HG03135 (cell line): ENCODE measurements around the gene PPP1R12B.
A peak's percentile ranks its signal among the peaks of the same experiment; 100 is the strongest.
"Not testable (repeated sequence)": the region's sequence is repeated elsewhere in the genome, so short reads cannot be mapped to it uniquely, and the experiment has no call there.

ENCODE experiments used
- ATAC-seq: cut with Tn5 transposase; IDR thresholded peaks from one replicate; pipeline ENCODE4 v1.9.1; 2021; ENCODE audit warnings: mild to moderate bottlenecking, moderate library complexity; ENCODE audit not compliant: unreplicated experiment

PPP1R12B gene

DNA sequence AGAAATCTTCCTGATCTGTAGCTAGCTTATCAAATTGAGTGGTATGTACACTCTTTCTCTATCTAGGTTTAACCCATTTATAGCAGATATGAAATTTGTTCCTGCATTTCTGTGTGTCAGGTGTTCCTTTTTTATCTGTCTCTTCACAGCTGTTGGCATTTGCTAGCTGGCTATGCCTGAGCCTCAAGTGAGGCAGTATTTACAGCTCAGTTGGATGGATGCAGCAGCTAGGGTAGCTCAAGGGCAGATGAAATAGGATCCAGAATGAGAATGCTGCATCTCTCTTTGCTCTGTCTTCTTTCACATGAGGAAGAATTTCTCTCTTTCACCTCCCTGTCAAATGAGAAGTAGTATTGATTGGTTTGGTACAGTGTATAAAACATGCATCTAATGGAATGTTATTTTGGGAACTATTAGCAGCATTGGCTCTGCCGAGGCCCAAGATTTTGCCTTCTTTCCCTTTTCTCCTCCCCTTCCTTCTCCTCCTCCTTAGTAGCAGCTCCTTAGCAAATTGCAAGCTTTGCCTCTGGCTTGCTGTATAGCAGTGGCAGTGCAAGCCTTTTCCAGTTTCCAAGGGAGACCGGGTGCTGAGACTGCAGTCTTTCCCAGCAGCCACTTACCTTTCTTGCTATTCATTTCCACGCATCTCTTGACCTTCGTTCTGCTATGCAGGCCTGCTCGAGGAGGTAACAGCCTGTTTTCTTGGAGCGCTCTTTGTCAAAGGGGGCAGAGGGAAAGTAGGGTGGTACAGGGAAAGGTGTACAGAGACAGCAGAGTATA lies 125.0 kb downstream of the PPP1R12B start:
- ATAC-seq = not testable (repeated sequence)

DNA sequence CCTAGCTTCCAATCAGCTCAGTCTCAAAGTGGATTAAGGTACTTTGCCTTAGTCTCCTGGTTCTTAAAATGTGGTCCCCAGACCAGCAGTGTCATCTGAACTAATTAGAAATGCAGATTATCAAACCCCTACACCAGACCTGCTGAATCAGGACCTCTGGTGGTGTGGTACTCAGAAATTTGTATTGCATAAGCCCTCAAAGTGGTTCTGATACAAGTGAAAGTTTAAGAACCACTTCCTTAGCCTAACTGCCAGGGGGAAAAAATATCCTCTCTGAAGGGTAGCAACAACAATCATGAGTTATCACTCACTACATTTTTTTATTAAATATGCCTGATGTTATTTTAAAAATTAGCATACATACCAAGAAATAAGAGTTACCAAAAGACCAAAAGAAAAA lies 131.2 kb downstream of the PPP1R12B start:
- not testable (repeated sequence) for ATAC-seq

DNA sequence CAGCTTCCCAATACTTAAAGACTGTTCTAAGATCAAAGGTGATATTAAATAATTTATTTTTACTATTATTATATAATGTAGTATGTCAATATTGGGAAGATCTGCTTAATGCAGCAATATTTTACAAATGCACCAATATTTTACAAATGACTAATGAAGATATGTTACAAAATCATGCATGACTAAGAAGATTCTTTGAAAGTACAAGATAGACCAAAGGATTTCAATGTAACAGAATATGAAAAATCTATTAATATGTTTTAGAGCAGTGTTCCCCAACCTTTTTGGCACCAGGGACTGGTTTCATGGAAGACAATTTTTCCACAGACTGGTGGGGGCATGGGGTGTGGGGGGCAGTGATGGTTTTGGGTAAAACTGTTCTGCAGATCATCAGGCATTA lies 132.1 kb downstream of the PPP1R12B start:
- not testable (repeated sequence) for ATAC-seq

DNA sequence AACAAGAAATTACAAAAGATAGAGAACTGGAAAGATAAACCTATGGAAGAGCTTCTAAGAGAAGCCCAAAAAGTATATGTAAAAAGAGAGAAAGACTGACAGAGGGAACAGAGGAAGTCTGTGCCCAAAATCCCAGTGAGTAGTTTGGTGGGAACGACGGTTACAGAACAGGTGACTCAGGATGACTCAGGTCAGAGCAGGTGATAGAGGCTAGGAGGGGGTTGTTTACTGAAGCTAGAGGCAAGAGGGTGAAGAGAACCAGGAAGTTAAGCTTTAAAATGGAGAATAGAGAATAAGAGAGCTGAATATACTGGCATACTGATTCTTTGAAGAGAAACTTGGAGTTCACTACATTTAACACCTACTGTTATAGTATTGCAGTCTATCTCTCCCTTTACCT lies 134.9 kb downstream of the PPP1R12B start:
- not testable (repeated sequence) for ATAC-seq

DNA sequence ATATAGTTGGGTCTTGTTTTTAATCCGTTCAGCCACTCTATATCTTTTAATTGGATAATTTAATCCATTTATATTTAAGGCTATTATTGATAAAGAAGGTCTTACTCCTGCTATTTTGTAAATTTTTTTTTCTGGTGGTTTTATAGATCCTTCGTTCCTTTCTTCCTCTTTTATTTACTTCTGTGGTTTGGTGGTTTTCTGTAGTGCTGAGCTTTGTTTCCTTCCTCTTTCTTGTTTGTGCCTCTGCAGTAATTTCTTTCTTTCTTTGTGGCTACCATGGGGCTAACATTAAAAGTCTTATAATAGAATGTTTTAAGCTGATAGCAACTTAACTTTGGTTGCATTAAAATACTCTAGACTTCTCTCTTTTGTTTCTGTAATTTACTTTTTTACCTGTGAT lies 135.5 kb downstream of the PPP1R12B start:
- peak; percentile 38 for ATAC-seq

DNA sequence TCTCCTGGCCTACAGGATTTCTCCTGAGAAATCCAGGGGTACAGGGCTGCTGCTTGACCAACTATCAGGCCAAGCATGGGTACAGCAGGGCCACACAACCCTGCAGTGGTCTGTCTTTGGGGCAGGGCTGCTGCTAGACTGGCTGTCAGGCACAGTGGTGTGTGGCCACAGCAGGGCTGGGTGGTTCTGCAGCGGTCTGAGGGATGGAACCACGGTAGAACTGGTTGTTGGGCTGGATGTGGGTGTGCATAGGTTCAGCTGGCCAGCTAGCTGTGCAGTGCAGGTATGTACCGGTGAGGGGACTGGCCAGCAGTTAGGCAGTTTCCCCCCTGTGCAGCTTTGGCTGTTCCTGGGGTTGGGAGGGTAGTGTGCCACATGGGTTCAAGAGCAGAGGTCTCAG lies 136.3 kb downstream of the PPP1R12B start:
- ATAC-seq = not testable (repeated sequence)

DNA sequence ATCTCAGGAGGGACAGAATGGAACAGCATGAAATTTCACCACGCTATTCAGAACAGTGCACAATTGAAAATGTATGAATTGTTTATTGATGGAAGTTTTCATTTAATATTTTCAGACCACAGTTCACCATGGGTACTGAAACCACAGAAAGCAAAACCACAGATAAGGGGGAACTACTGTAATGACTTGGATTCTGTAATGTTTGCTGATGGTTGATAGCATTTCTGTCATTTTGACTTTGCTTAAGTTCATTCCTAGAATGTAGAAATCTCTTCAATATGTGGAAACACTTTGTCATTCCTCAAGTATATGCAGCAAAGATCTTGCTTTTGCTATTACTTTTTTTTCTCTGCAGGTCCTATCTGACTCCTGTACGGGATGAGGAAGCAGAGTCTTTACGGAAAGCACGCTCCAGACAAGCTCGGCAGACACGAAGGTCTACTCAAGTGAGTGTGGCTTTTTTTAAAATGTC lies 139.7 kb downstream of the PPP1R12B start:
- ATAC-seq = peak; percentile 53

DNA sequence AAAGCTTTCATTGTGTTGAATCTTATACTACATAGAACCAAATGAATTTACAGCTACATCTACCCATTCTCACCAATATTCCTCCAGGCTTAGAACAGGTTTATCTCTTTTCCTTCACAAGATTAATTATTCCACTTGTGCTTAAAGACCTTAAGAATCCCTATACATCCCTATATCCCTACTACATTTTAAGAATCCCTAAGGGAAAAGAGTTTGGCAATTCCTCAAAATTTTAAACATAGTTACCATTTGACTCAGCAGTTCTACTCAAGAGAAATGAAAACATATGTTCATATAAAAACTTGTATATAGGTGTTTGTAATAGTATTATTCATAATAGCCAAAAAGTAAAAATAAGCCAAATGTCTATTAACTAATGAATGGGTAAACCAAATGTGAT lies 140.6 kb downstream of the PPP1R12B start:
- not testable (repeated sequence) for ATAC-seq

DNA sequence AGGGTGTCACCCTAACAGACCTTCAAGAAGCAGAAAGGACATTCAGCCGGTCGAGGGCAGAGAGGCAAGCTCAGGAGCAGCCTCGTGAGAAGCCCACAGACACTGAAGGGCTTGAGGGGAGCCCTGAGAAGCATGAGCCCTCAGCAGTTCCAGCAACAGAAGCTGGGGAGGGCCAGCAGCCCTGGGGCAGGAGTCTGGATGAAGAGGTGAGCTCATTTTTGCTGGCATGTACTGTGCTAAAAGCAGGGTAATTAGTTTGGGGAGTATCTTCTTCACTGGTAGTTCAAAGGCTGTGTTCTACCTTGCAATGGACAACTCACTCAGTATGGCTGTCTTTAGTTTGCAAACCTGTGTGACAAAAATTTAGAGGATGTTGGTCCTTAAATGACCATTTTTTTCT lies 144.6 kb downstream of the PPP1R12B start:
- ATAC-seq = not testable (repeated sequence)

DNA sequence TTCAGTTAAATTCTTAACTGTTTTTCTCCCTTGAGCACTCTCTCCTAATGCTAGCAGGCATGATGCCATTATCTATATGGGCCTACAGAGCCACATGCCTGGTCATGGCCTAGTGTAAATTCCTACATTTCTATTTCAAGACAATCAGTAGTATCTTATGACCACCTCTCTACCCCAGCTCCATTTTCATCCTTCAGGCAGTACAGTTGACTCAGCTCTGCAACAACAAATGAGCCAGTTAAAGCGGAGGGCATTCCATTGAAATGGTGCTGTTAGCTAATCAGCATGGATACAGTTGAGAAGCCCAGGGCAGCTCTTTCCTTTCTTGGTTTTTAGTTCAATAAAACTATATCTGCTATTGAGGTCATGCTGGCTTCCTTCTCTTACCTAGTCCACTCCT lies 150.0 kb downstream of the PPP1R12B start:
- ATAC-seq = no peak

DNA sequence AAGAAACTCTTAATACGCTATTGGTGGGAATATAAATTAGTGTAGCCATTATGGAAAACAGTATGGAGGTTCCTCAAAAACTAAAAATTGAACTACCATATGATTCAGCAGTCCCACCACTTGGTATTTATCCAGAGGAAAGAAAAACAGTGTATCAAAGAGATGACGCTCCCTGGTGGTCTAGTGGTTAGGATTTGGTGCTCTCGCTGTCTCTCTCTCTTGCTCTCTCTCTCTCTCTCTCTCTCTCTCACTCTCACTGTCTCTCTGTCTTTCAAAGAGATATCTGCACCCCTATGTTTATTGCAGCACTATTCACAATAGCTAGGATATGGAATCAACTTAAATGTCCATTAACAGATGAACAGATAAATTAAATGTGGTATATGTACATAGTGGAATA lies 151.5 kb downstream of the PPP1R12B start:
- ATAC-seq = not testable (repeated sequence)

DNA sequence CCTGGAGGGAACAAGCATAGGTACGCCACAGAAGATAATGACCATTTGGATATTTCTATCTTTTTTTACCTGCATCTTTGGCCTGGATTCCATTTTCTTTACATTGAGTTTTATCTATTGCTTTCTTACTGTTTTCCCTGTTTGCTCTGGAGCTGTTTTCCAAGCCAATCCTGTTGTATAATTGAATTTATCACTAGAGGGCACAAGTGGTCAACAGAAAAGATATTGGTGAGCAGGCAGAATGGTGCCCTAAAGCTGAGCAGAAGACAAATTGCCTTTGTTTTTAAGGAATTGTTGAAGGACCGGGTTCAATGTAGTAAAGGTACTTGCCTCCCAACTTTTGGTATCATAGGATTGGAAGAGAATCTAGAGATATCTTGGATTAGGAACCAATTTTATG lies 152.8 kb downstream of the PPP1R12B start:
- ATAC-seq = no peak

DNA sequence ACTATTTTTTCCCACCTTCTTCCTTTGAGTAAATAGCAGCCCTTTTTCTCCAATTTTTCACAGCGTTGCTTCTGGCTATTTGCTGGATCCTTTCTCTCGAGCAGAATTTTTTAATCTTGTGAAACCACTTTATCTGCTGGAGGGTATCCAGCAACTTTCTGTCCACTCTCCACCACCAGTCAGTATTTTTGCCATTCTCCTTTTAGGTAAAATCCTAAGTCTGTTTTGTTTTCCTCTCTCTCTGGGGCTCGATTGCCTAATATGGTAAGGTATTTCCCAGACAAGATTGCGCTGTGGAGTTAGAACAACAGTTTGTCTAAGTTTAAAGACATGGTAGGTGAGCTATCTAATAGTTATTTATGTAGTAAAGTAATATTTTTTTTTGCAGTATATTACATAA lies 156.9 kb downstream of the PPP1R12B start:
- ATAC-seq = no peak

DNA sequence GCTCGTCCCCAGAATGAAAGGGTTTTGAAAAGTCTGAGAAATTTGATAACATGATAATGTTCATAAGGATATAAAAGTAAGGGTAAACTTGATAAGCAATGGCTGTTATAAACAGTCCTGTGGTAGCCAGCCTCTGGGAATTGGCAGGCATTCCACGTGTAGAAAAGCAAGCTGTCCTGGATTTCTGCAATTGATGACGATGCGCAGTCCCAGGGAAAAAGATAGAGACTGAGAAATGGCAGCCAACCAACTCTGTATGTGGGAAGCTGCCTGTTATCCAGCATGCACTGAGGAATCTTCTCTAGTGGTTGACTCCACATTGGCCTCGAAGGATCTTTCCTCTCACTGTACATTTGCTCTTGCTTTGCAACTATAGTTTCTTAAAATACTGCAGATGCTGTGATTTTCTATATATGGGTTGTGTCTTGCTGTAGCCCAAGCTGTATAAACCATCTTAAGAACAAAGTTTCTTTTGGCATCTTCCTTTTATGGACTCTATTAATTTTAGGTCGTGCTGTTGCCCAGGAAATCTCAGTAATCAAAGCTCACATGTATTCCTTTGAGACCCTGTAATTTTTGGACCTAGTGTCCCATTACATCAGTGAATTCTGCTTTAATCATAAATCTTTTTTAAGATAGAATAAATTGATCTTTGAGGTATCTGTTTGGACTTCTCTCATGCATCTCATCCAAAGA lies 157.5 kb downstream of the PPP1R12B start:
- ATAC-seq = not testable (repeated sequence)

DNA sequence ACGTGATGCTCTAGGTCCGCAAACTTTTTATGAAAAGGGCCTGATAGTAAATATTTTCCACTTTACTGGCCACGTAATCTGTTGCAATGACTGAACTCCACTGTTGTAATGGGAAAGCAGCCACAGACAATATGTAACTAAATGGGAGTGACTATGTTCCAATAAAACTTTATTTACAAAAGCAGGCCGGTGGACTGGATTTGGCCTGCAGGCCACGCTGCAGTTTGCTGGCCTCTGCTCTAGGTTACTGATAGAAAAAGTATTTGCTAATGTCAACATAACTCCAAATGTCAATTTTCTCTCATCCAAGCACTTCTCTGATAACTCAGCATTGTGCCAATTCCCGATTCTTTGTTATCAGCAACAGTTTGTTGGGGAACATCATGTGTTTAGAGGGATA lies 160.4 kb downstream of the PPP1R12B start:
- not testable (repeated sequence) for ATAC-seq

DNA sequence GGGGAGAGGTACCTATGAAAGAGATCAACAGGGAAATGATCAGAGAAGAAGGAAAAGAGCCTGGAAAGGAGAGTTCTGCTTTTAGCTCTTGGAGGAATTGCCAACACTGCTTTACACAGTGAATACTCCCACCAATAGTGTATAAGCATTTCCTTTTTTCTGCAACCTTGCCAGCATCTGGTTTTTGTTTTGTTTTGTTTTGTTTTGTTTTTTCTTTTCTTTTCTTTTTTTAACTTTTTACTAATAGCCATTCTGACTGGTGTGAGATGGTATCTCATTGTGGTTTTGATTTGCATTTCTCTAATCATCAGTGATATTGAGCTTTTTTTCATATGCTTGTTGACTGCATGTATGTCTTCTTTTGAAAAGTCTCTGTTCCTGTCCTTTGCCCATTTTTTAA lies 165.4 kb downstream of the PPP1R12B start:
- not testable (repeated sequence) for ATAC-seq

DNA sequence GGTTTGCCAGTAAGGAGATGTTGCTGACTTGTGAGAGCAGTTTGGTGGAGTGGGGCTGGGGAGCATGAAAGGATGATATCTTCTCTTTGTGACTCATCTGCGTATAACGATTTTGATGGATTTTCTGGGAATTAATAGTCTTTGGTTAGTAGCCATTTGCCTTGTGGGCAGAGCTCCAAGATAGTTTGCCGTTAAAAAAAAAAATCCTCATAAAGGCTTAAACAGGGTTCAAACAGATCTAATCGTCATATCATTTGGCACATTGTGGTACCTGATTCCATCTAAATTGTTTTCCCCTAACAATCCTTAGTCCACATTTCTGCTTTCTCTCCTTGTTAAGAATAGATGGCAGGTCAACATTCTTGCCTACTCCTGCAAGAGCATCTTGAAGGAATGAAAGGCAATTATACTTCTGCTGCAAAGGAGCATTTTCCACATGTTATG lies 168.0 kb downstream of the PPP1R12B start:
- ATAC-seq = no peak

DNA sequence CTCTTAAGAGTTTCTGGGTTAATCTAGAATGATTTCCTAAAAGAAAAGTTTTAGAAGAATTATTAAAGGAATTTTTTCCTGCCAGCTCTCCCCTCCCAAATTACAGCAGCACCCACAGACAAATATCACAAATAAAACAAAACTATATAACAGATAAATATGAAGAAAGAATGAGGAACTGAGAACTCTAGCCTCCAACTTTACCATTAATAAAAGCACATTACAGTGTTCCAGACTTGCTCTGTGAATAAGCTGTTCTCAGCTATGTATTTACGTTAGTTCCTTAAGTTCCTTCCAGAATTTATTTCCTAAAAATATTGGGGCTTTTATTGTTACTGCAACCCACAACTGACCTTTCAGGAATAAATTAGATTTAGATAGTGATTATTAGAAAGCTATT lies 168.6 kb downstream of the PPP1R12B start:
- not testable (repeated sequence) for ATAC-seq

DNA sequence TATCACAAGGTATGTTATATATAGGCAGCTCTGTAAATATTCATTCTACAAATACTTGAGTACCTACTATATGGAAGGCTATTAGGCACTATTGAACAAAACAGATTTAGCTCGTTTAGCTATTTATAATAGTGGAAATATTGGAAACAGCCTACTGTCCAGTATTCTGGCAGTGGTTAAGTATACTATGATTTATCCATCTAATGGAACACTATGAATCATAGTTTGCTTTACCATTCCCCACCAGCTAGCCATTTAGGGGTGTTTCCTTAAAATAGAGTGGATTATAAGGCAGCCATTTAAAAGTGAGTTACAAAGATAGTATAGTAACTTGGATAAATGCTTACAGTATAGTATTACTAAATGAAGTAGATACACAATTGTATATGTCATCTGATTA lies 169.7 kb downstream of the PPP1R12B start:
- not testable (repeated sequence) for ATAC-seq

DNA sequence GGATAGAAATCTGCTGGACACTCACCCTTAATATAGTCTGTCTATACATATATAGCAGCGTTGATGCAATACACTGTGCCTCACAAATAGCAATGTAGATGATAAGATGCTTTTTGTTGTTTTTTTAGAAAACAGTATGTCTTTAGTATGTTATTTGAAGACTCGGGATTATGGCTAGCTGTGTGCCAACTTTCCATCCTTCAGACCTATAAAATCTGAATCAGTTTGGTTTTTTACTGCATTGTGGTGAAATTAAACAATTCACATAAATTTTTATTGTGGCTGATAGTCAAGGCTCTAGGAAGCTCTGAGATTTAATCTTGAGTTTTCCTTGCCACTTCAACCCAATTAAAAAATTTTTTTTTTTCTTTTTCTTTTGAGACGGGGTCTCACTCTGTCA lies 170.4 kb downstream of the PPP1R12B start:
- ATAC-seq = not testable (repeated sequence)

DNA sequence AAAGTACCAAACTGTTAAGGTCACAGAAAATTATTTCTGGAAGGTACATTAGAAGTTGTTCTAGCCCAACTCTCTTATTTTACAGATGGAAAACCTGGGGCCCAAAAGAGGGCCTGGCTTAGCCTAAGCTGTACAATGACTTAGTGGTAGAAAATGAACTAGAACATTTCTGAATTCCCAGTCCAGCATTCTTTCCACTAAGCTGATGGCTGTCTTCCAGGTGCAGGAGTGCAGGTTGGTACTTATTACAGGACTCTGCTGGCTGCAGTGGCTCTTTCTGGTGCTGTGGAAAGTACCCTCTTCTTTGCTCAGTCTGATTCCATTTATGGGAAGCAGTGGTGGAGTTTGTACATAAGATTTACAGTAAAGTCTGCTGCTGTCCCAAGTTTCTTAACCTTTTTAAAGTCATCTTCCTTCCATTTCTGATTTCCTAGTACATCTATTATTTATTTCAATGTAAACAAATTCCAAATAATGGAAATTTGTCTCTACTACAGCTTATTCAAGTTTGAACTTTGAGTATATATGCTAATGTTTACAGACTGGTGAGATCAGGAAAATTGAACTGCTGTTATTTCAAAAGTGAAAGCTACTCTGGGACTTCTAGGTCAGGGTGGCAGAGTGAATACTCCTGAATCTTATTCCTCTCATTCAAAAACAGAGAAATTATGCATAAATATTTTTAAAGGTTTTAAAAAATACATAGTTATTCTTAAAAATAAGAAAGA lies 171.8 kb downstream of the PPP1R12B start:
- not testable (repeated sequence) for ATAC-seq
